Cerebellar cortex (tissue), 1 donor: Measurements from ENCODE around the gene DNAAF2.
"Not testable (repeated sequence)": the region's sequence is repeated elsewhere in the genome, so short reads cannot be mapped to it uniquely, and the experiment has no call there.

Source experiments
- DNase-seq: peaks from one replicate; pipeline ENCODE4 v3.0.0-alpha.2; 2015; ENCODE audit warnings: low spot score

Gene DNAAF2

GRCh38 chr14:49634547-49635334, at the start of gene DNAAF2:
TSS of gene DNAAF2 (minus strand) at chr14:49635244. CDS start at chr14:49635149, 95 bp downstream.
- peak; percentile 54 for DNase-seq

GRCh38 chr14:49679271-49679670, 44.2 kb upstream of the DNAAF2 start:
- no peak for DNase-seq

GRCh38 chr14:49677643-49678042, 42.6 kb upstream of the DNAAF2 start:
- DNase-seq = no peak

- no peak for DNase-seq
These were observed 38.5 kb upstream of the DNAAF2 start for GRCh38 chr14:49673586-49673985.

- DNase-seq = no peak
These were observed 35.4 kb upstream of the DNAAF2 start for GRCh38 chr14:49670475-49670874.

- DNase-seq = no peak
These were observed 24.7 kb upstream of the DNAAF2 start for GRCh38 chr14:49659526-49660455.

GRCh38 chr14:49657500-49657899, 22.5 kb upstream of the DNAAF2 start:
- not testable (repeated sequence) for DNase-seq

GRCh38 chr14:49654511-49654910, 19.5 kb upstream of the DNAAF2 start:
- DNase-seq = no peak

GRCh38 chr14:49653508-49653907, 18.5 kb upstream of the DNAAF2 start:
- DNase-seq = no peak

- DNase-seq = no peak
These were observed 7.1 kb upstream of the DNAAF2 start for GRCh38 chr14:49642163-49642562.

GRCh38 chr14:49641697-49642129, 6.7 kb upstream of the DNAAF2 start:
- peak; percentile 59 for DNase-seq

GRCh38 chr14:49640540-49641417, 5.7 kb upstream of the DNAAF2 start:
- DNase-seq = no peak

GRCh38 chr14:49637534-49638078, 2.6 kb upstream of the DNAAF2 start:
- no peak for DNase-seq

GRCh38 chr14:49636866-49637265, 1.8 kb upstream of the DNAAF2 start:
- no peak for DNase-seq

- peak; percentile 92 for DNase-seq
These were observed 1.2 kb downstream of the DNAAF2 start for GRCh38 chr14:49633640-49634546.

GRCh38 chr14:49623941-49624839, 10.9 kb downstream of the DNAAF2 start:
- DNase-seq = no peak

GRCh38 chr14:49623387-49623786, 11.7 kb downstream of the DNAAF2 start:
- no peak for DNase-seq

GRCh38 chr14:49622022-49622607, 12.9 kb downstream of the DNAAF2 start:
- DNase-seq = no peak
